HL-60 (cell line): ENCODE measurements around the gene SOX4.

Experiments used
- CTCF ChIP-seq: IDR thresholded peaks from one replicate; pipeline ENCODE4 v1.5.1; 2011; ENCODE audit warnings: low read length, control low read depth, inconsistent platforms; ENCODE audit not compliant: insufficient read depth
- GABPA ChIP-seq: IDR thresholded peaks from 2 replicates; pipeline ENCODE4 v1.6.1; 2012; ENCODE audit warnings: low read depth
- POLR2AphosphoS5 ChIP-seq: IDR thresholded peaks from 2 replicates; pipeline ENCODE4 v1.6.1; 2012; ENCODE audit warnings: low read depth
- REST ChIP-seq: IDR thresholded peaks from 2 replicates; pipeline ENCODE4 v1.6.1; 2012; ENCODE audit warnings: low read depth; ENCODE audit not compliant: insufficient replicate concordance
- SPI1 ChIP-seq: IDR thresholded peaks from 2 replicates; pipeline ENCODE4 v1.6.1; 2012; ENCODE audit warnings: low read depth, mild to moderate bottlenecking, borderline replicate concordance

- TF ChIP-seq CTCF = no peak
- no peak for TF ChIP-seq REST
- no peak for TF ChIP-seq POLR2AphosphoS5
- no peak for TF ChIP-seq SPI1
- TF ChIP-seq GABPA = no peak
These were observed 45.8 kb downstream of the SOX4 start for GRCh38 chr6:21639316-21639715.
